Endothelial cell (in vitro differentiated cells): ENCODE results near the gene PHF21A. TPM values are rescaled to one million over a fixed set of nuclear protein-coding genes. Genes with fewer than 3 reads are reported as not detected.

Experiments used
- DNase-seq: peaks from one replicate; pipeline ENCODE4 v3.0.0; 2021; ENCODE audit warnings: low spot score
- H3K27ac Mint-ChIP-seq: one replicate; pipeline ENCODE4 v1.8.0; 2021; ENCODE audit warnings: mixed read lengths, inconsistent platforms; ENCODE audit not compliant: unreplicated experiment
- H3K27me3 Mint-ChIP-seq: one replicate; pipeline ENCODE4 v1.8.0; 2021; ENCODE audit warnings: mild to moderate bottlenecking, moderate library complexity, mixed read lengths, inconsistent platforms; ENCODE audit not compliant: unreplicated experiment
- H3K36me3 Mint-ChIP-seq: one replicate; pipeline ENCODE4 v1.8.0; 2021; ENCODE audit warnings: mild to moderate bottlenecking, low read depth, mixed read lengths, inconsistent platforms; ENCODE audit not compliant: unreplicated experiment
- H3K4me1 Mint-ChIP-seq: one replicate; pipeline ENCODE4 v1.8.0; 2021; ENCODE audit warnings: mild to moderate bottlenecking, mixed read lengths, inconsistent platforms; ENCODE audit not compliant: unreplicated experiment
- H3K4me3 Mint-ChIP-seq: one replicate; pipeline ENCODE4 v1.8.0; 2021; ENCODE audit warnings: mild to moderate bottlenecking, mixed read lengths, inconsistent platforms; ENCODE audit not compliant: unreplicated experiment
- H3K9me3 Mint-ChIP-seq: one replicate; pipeline ENCODE4 v1.8.0; 2021; ENCODE audit warnings: mixed read lengths, inconsistent platforms; ENCODE audit not compliant: unreplicated experiment
- total RNA-seq: library from RNA; stranded (reverse); fragmentation: NEBNext Ultra II Directional; extraction: Animal tissue kit (Norgen Biotek cat#: 25700); gene quantifications from one replicate; pipeline ENCODE4 v1.2.1, GENCODE V29; 2021; ENCODE audit not compliant: unreplicated experiment
- TF ChIP-seq, protein P1 (sequence below): fragments of 200-600 bp; sonication (generic); IDR thresholded peaks from one replicate; pipeline ENCODE4 v1.5.0; 2021; ENCODE audit warnings: antibody characterized with exemption; ENCODE audit not compliant: unreplicated experiment

Gene PHF21A
- total RNA-seq, 1 donor from 2014 or later = 52.8 TPM

DNA sequence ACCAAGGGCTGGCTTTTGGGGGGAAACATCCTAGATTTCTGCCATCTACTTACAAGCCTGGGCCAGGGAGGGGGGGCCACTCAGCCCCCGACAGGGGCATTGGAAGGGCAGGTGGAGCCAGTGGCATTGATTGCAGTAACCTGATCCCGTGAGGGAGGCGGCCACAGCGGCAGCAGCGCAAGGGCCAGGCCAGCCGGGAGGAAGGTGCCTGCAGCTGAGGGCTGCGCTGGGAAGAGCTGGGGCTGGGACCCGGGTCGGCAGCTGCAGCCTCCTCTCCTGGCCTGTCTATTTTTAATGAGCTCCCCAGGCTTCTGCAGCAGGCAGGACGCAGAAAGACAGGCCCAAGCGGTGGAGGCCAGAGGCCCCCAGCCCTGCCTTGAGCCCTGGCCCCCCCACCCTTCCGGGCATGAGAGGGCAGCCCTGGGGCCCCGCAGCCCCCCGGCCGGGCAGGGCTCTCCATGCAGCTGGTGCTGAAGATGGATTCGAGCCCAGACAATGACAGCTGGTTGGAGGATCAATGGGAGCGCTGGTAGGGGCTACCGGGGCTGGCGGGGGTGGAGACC, 224.8 kb downstream of the PHF21A start:
- Mint-ChIP-seq H3K27ac (no peak overlapping the region), H3K36me3 (peaks cover 3% of the 10 kb centered on the region), H3K4me1 (peaks cover 3% of the 10 kb centered on the region), H3K4me3 (no peak overlapping the region), H3K9me3 (no peaks in the 10 kb centered on the region), H3K27me3 (peaks cover 23% of the 10 kb centered on the region)
- DNase-seq = no peak
- TF ChIP-seq, protein P1, sequence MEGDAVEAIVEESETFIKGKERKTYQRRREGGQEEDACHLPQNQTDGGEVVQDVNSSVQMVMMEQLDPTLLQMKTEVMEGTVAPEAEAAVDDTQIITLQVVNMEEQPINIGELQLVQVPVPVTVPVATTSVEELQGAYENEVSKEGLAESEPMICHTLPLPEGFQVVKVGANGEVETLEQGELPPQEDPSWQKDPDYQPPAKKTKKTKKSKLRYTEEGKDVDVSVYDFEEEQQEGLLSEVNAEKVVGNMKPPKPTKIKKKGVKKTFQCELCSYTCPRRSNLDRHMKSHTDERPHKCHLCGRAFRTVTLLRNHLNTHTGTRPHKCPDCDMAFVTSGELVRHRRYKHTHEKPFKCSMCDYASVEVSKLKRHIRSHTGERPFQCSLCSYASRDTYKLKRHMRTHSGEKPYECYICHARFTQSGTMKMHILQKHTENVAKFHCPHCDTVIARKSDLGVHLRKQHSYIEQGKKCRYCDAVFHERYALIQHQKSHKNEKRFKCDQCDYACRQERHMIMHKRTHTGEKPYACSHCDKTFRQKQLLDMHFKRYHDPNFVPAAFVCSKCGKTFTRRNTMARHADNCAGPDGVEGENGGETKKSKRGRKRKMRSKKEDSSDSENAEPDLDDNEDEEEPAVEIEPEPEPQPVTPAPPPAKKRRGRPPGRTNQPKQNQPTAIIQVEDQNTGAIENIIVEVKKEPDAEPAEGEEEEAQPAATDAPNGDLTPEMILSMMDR = no peak

DNA sequence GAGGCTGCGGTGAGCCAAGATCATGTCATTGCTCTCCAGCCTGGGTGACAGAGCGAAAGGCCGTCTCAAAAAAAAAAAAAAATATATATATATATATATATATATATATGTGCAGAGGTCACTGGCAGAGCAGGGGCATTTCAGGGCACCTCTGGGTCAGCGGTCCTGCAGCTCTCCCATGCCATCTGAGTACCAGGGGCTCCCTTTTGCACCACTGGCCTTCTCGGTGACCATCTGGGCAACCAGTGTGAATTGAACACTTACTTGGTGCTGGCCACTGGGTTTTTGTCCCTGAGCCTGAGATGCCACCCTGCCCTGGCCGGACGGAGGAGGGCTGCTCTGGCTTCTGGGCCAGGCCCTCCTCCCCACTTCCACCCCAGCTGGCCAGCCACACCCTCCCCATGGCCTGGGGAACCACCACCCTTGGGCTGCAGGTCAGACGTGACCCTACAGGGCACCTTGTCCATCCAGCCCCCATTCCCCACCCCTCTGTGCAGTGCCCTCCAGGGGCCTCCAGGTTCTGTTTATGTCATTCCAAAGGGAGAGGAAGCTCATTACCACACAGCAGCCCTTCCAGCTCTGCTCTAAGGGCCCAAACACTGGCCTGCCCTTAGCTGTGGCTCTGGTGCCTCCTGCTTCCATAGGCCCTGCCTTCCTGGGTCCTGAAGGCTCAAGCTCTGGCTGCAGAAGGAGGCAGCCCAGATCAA, 225.5 kb downstream of the PHF21A start:
- H3K4me1 Mint-ChIP-seq = peaks cover 2% of the 10 kb centered on the region
- no peak for DNase-seq
- TF ChIP-seq, protein P1 = no peak
- peaks cover 3% of the 10 kb centered on the region for H3K36me3 Mint-ChIP-seq
- no peak overlapping the region for H3K27ac Mint-ChIP-seq
- peaks cover 23% of the 10 kb centered on the region for H3K27me3 Mint-ChIP-seq
- no peaks in the 10 kb centered on the region for H3K9me3 Mint-ChIP-seq
- H3K4me3 Mint-ChIP-seq = no peak overlapping the region

DNA sequence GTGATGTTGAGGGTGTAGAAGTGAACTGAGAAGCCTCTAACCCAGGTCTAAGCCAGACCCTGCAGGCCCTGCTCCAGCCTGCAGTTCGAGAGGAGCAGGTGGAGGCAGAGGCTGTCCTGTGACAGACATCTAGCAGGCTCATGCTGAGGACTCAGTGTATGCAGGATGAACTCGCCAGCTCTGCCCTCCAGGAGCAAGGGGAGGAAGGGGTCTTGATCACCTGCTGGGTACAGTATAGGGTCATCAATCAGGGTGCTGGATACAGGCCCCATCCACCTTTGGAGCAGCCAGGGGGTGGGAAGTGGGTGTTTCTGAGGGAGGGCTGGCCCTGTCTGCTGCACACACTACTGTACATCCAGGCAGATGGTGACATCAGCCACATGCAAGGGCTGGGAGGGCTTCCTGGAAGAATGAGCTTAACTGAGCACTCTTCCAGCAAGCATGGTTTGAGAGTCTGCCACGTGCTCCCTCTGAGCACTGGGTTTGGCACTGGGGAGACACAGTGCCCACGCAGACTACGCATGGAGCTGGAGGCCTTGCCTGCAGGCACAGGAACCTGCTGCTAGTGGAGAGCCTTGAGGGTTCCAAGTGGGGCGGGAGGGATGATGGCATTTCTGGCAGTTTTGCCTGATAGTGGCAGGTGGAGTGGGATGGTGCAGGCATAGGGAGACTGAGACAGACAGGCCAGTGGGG, 226.6 kb downstream of the PHF21A start:
- Mint-ChIP-seq H3K4me3 (no peak overlapping the region), H3K27me3 (peaks cover 20% of the 10 kb centered on the region), H3K9me3 (no peaks in the 10 kb centered on the region), H3K4me1 (no peaks in the 10 kb centered on the region), H3K27ac (no peak overlapping the region), H3K36me3 (peaks cover 3% of the 10 kb centered on the region)
- DNase-seq = no peak
- TF ChIP-seq, protein P1 = no peak

DNA sequence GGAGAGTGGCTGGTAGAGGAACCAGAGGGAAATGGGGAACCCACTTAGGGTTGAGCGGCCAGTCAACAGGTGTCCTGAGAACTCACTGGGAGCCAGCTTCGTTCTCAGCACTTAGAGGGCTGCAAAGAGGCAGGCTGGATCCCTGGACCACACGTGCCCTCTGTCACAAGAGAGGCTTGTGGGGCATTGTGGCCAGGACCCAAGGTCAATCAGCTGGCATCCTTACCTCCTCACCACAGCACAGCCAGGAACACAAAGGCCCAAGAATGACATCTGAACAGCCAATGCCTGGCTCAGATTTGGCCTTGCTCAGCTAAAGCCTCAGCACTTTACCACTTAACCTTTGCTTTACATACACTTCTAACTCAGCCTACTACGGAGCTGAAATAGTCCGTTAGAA, 228.4 kb downstream of the PHF21A start:
- Mint-ChIP-seq H3K36me3 (peaks cover 3% of the 10 kb centered on the region), H3K27me3 (peaks cover 18% of the 10 kb centered on the region), H3K4me1 (no peaks in the 10 kb centered on the region), H3K9me3 (no peaks in the 10 kb centered on the region), H3K4me3 (no peak overlapping the region), H3K27ac (no peak overlapping the region)
- TF ChIP-seq, protein P1 = no peak
- no peak for DNase-seq
